Immature natural killer cell (primary cell): ENCODE measurements around the gene TFAP2E. TPM values are rescaled to one million over a fixed set of nuclear protein-coding genes. Genes with fewer than 3 reads are reported as not detected.

ENCODE experiments used
- DNase-seq, 3 donors: peaks; one replicate each; pipeline ENCODE4 v3.0.0; 2022; ENCODE audit warnings: mixed read lengths in 1 of 3
- H3K27ac Mint-ChIP-seq, 6 donors: one replicate each; pipeline ENCODE4 v1.8.0; 2020; ENCODE audit warnings: mixed read lengths in 6 of 6, mild to moderate bottlenecking in 5 of 6, inconsistent platforms in 4 of 6, moderate library complexity in 3 of 6
- H3K27me3 Mint-ChIP-seq, 3 donors: one replicate each; pipeline ENCODE4 v1.8.0; 2020 to 2021; ENCODE audit warnings: low read depth in 3 of 3, mild to moderate bottlenecking in 3 of 3, mixed read lengths in 3 of 3, moderate library complexity in 3 of 3, inconsistent platforms in 1 of 3
- H3K36me3 Mint-ChIP-seq, 3 donors: one replicate each; pipeline ENCODE4 v1.8.0; 2020; ENCODE audit warnings: mixed read lengths in 3 of 3, inconsistent platforms in 2 of 3, mild to moderate bottlenecking in 2 of 3
- H3K4me1 Mint-ChIP-seq, 2 donors: one replicate each; pipeline ENCODE4 v1.8.0; 2020; ENCODE audit warnings: inconsistent platforms in 2 of 2, mild to moderate bottlenecking in 2 of 2, mixed read lengths in 2 of 2, moderate library complexity in 1 of 2
- H3K4me3 Mint-ChIP-seq, 5 donors: one replicate each; pipeline ENCODE4 v1.8.0; 2020; ENCODE audit warnings: mild to moderate bottlenecking in 5 of 5, mixed read lengths in 5 of 5, inconsistent platforms in 3 of 5, moderate library complexity in 3 of 5
- H3K9me3 Mint-ChIP-seq, 6 donors: one replicate each; pipeline ENCODE4 v1.8.0; 2020; ENCODE audit warnings: mild to moderate bottlenecking in 6 of 6, mixed read lengths in 6 of 6, inconsistent platforms in 4 of 6, moderate library complexity in 3 of 6
- polyA plus RNA-seq, 3 donors: library from polyadenylated mRNA; unstranded; fragments of 300-500 nt; fragmentation: Illumina TruSeq; gene quantifications; one replicate each; pipeline ENCODE4 v1.2.3, GENCODE V29; 2021

Gene TFAP2E
- polyA plus RNA-seq, 3 donors from 2014 or later = 1.3 to 1.8 TPM; not detected in 1

- DNase-seq = peak; percentile 34 to 54 (median 43)
- H3K27me3 Mint-ChIP-seq = peaks cover 4 to 16% (median 8%) of the 10 kb centered on the region in 3 donors
- peak overlapping the region; percentile 88 to 96 (median 92) for H3K27ac Mint-ChIP-seq
These were observed 64.3 kb downstream of the TFAP2E start for GRCh38 chr1:35637401-35637809.

DNA sequence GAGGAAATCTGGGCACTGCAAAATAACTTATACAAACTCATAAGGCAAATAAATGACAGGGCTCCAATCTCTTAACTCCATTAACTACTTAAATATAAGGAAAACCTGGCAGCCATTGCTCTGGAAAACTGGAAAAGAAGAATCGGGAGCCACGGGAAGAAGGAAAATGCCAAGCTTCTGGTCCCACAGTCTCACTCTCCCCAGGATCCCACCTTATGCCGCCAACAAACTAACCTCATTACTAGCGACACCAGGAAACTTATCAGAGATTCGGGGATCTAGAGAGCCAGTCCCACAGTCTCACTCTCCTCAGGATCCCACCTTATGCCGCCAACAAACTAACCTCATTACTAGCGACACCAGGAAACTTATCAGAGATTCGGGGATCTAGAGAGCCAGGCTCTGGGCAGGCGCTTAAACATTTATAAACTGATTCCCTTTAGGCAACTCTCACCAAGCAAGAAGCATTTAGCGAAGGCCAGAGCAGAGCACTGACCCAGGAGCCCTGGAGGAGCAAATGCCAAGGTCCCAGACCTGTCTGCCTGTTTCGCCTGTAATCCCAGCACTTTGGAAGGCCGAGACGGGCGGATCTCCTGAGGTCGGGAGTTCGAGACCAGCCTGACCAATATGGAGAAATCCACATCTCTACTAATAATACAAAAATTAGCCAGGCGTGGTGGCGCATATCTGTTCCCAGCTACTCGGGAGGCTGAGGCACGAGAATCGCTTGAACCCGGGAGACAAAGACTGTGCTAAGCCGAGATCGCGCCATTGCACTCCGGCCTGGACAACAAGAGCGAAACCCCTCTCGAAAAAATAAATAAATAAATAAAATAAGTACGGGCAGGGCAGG is 67.5 kb downstream of the TFAP2E start:
- Mint-ChIP-seq H3K27ac (peak overlapping the region; percentile 87 to 99 (median 98)), H3K4me3 (peak overlapping the region; percentile 97 to 100 (median 100)), H3K4me1 (peaks cover 41 to 65% of the 10 kb centered on the region in 2 donors), H3K27me3 (peaks cover 4 to 20% (median 8%) of the 10 kb centered on the region in 3 donors), H3K9me3 (no peaks in the 10 kb centered on the region), H3K36me3 (peaks cover 0 to 7% (median 0%) of the 10 kb centered on the region in 3 donors)
- DNase-seq = no peak

More at GRCh38 chr1:35637401-35637809, 64.3 kb downstream of the TFAP2E start:
- Mint-ChIP-seq H3K4me3 (peak overlapping the region; percentile 59 to 87 (median 80)), H3K9me3 (no peaks in the 10 kb centered on the region), H3K36me3 (peaks cover 0 to 10% (median 7%) of the 10 kb centered on the region in 3 donors), H3K4me1 (peaks cover 44 to 72% of the 10 kb centered on the region in 2 donors)

DNA sequence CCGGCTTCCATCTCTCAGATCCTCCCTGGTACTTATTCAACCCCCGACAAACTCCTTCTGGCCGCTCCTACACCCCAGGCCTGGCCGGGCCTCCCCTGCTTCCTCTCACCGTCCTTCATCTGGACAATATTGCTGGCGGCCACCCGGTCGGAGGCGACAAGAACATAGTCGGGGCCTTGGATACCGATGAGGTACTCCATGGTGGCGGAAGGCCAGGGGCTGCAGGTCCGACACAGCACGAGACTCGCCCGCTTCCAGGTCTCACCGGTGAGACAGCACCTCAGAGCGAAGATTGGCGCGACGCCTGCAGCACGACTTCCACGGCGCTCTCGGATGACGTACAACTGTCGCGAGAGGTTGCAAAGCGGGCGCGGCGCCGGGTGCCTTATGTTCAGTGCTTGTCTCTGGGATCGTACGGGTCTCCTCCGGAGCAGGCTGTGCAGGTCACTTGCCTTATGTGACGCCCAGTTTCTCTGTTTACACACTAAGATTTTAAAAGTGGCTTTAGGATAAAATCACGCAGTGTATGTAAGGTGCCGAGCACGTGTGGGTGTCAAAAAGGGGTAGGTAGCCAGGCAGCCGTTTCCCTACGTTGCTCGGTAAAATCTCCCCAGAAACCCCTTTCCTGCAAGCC is 68.2 kb downstream of the TFAP2E start, which contains the start of gene PSMB2:
Gene PSMB2 (minus strand): TSS at position 294 of the 634 bp plus-strand sequence. CDS start 94 bp downstream, at position 200.
- H3K4me3 Mint-ChIP-seq = peak within 1 kb of the TSS; percentile 97 to 100 (median 100)
- peak within 1 kb of the TSS; percentile 94 to 99 (median 98) for H3K27ac Mint-ChIP-seq
- H3K4me1 Mint-ChIP-seq = peaks cover 41 to 59% of the 10 kb centered on the region in 2 donors
- H3K27me3 Mint-ChIP-seq = peaks cover 1 to 20% (median 12%) of the 10 kb centered on the region in 3 donors
- no peaks in the 10 kb centered on the region for H3K9me3 Mint-ChIP-seq
- DNase-seq = peak; percentile 92 to 94 (median 93)
- peaks cover 0 to 1% (median 0%) of the 10 kb centered on the region in 3 donors for H3K36me3 Mint-ChIP-seq

DNA sequence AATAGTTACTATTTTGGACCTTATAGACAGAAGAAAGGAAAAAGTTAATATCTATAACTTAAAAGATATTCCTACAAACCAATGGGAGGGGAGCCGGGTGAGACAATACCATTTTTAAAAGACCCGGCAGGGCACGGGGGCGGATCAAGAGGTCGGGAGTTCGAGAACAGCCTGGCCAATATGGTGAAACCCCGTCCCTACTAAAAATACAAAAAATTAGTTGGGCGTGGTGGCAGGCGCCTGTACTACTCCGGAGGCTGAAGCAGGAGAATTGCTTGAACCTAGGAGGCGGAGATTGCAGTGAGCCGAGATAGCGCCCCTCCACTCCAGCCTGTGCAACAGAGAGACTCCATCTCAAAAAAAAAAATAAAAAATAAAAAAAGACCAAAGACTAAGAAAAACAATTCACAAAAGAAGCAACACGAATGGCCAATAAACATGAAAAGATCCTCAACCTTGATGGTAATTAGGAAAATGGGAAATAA is 69.4 kb downstream of the TFAP2E start:
- no peak for DNase-seq
- Mint-ChIP-seq H3K27me3 (peaks cover 1 to 20% (median 19%) of the 10 kb centered on the region in 3 donors), H3K36me3 (no peaks in the 10 kb centered on the region), H3K4me3 (peak overlapping the region; percentile 97 to 100 (median 100)), H3K27ac (peak overlapping the region in 5 of 6 donors; percentile 94 to 99 (median 98)), H3K9me3 (peaks cover 0 to 2% (median 0%) of the 10 kb centered on the region in 6 donors), H3K4me1 (peaks cover 36 to 47% of the 10 kb centered on the region in 2 donors)

DNA sequence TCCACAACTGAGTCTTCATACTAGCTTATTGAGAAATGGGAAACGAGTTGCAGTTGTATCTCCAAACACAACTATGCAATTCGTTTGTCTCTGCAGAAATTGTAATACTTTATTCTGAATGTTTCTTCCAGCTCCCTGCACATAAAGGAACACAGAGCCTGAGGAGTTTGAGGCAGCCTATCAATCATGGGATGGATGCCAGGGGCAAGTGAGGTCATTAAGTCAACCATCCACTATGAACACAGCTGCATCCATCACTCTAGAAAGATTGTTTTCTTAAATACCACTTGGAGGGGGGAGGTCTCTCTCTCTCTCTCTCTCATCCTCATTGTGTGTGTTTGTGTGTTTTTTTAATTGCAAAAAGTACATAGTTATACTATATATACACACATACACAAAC is 71.1 kb downstream of the TFAP2E start:
- no peak for DNase-seq
- H3K36me3 Mint-ChIP-seq = no peaks in the 10 kb centered on the region
- peaks cover 26 to 32% of the 10 kb centered on the region in 2 donors for H3K4me1 Mint-ChIP-seq
- H3K27me3 Mint-ChIP-seq = peaks cover 1 to 23% (median 19%) of the 10 kb centered on the region in 3 donors
- H3K9me3 Mint-ChIP-seq = peaks cover 0 to 2% (median 0%) of the 10 kb centered on the region in 6 donors
- H3K27ac Mint-ChIP-seq = no peak overlapping the region
- peak overlapping the region in 3 of 5 donors; percentile 3 to 61 (median 34) for H3K4me3 Mint-ChIP-seq

Other genes with a start within 250 kb of the TFAP2E start
- 10 to 100 TPM; 11.1 to 31.8 (median 19.1) TPM for gene KIAA0319L, start 15.9 kb upstream of the TFAP2E start, polyA plus RNA-seq
- 1 to 10 TPM; 4.1 to 8.9 (median 4.9) TPM for gene NCDN, start 15.5 kb upstream of the TFAP2E start, polyA plus RNA-seq
- 100 to 1,000 TPM in 1 of 3 donors, 10 to 100 TPM in 2; 83.2 to 108 (median 89.7) TPM for gene PSMB2, start 68.2 kb downstream of the TFAP2E start, polyA plus RNA-seq
- 10 to 100 TPM; 15.7 to 37.3 (median 32.3) TPM for gene C1orf216, start 145.6 kb downstream of the TFAP2E start, polyA plus RNA-seq
- gene CLSPN, start 196.7 kb downstream of the TFAP2E start, polyA plus RNA-seq = under 1 TPM in 2 of 3 donors, not detected in 1; 0.29 to 0.96 TPM
- 10 to 100 TPM in 1 of 3 donors, 1 to 10 TPM in 2; 2.9 to 13.7 (median 8.8) TPM for gene AGO4, start 234.7 kb downstream of the TFAP2E start, polyA plus RNA-seq